DMS153 (cell line): ENCODE measurements around the gene COG5.
"Not testable (repeated sequence)": the region's sequence is repeated elsewhere in the genome, so short reads cannot be mapped to it uniquely, and the experiment has no call there.

Experiments
- DNase-seq: peaks from one replicate; lab custom pipeline; 2025; lab: John Stamatoyannopoulos, UW

Gene COG5

GRCh38 chr7:107220806-107221205 lies 342.9 kb downstream of the COG5 start:
- not testable (repeated sequence) for DNase-seq

GRCh38 chr7:107220356-107220755 lies 343.4 kb downstream of the COG5 start:
- no peak for DNase-seq

- no peak for DNase-seq
Observed at GRCh38 chr7:107219563-107220244, 344.0 kb downstream of the COG5 start.

GRCh38 chr7:107213945-107214344 lies 349.8 kb downstream of the COG5 start:
- no peak for DNase-seq

- no peak for DNase-seq
Observed at GRCh38 chr7:107213193-107213788, 350.4 kb downstream of the COG5 start.

- no peak for DNase-seq
Observed at GRCh38 chr7:107212725-107213124, 351.0 kb downstream of the COG5 start.

- no peak for DNase-seq
Observed at GRCh38 chr7:107210400-107210799, 353.3 kb downstream of the COG5 start.

- no peak for DNase-seq
Observed at GRCh38 chr7:107209565-107209964, 354.2 kb downstream of the COG5 start.

GRCh38 chr7:107208563-107208962 lies 355.2 kb downstream of the COG5 start:
- DNase-seq = no peak

- no peak for DNase-seq
Observed at GRCh38 chr7:107208024-107208521, 355.6 kb downstream of the COG5 start.

- no peak for DNase-seq
Observed at GRCh38 chr7:107207459-107207858, 356.3 kb downstream of the COG5 start.

GRCh38 chr7:107206706-107207105 lies 357.0 kb downstream of the COG5 start:
- no peak for DNase-seq

GRCh38 chr7:107206136-107206535 lies 357.6 kb downstream of the COG5 start:
- no peak for DNase-seq

- no peak for DNase-seq
Observed at GRCh38 chr7:107203607-107204006, 360.1 kb downstream of the COG5 start.

GRCh38 chr7:107201795-107202450 lies 361.8 kb downstream of the COG5 start:
- DNase-seq = peak; percentile 9

- DNase-seq = no peak
Observed at GRCh38 chr7:107196834-107197610, 366.7 kb downstream of the COG5 start.

- no peak for DNase-seq
Observed at GRCh38 chr7:107194052-107194451, 369.7 kb downstream of the COG5 start.

- no peak for DNase-seq
Observed at GRCh38 chr7:107190090-107190489, 373.6 kb downstream of the COG5 start.

- DNase-seq = no peak
Observed at GRCh38 chr7:107187774-107188173, 375.9 kb downstream of the COG5 start.

GRCh38 chr7:107186240-107186639 lies 377.5 kb downstream of the COG5 start:
- no peak for DNase-seq

GRCh38 chr7:107185716-107186115 lies 378.0 kb downstream of the COG5 start:
- no peak for DNase-seq

- DNase-seq = no peak
Observed at GRCh38 chr7:107181172-107181571, 382.5 kb downstream of the COG5 start.
